Tibial nerve (tissue), 4 donors: ENCODE measurements around the gene KDM4B. TPM values are rescaled to one million over a fixed set of nuclear protein-coding genes. Genes with fewer than 3 reads are reported as not detected.

Experiments used
- DNase-seq, 2 donors: peaks; one replicate each; pipeline ENCODE4 v3.0.0-alpha.2; 2019; ENCODE audit warnings: low spot score in 2 of 2
- H3K27ac ChIP-seq, 4 donors: fragments of 200-600 bp; sonication (generic) in 3 of 4; one replicate each; pipeline ENCODE4 v1.5.1; 2017 to 2019; ENCODE audit warnings: mild to moderate bottlenecking in 1 of 4
- H3K27me3 ChIP-seq, 2 donors: fragments of 200-600 bp; sonication (generic) in 1 of 2; one replicate each; pipeline versions ENCODE4 v1.5.1 to v1.6.0; 2017 to 2019
- H3K36me3 ChIP-seq, 3 donors: fragments of 200-600 bp; sonication (generic); one replicate each; pipeline ENCODE4 v1.5.1; 2018 to 2019
- H3K4me1 ChIP-seq, 4 donors: fragments of 200-600 bp; sonication (generic) in 3 of 4; one replicate each; pipeline ENCODE4 v1.5.1; 2017 to 2019
- H3K4me3 ChIP-seq, 4 donors: fragments of 200-600 bp; sonication (generic) in 3 of 4; one replicate each; pipeline ENCODE4 v1.5.1; 2017 to 2019; ENCODE audit warnings: mild to moderate bottlenecking in 1 of 4, moderate library complexity in 1 of 4
- H3K9me3 ChIP-seq, 4 donors: fragments of 200-600 bp; sonication (generic) in 3 of 4; one replicate each; pipeline ENCODE4 v1.5.1; 2017 to 2019
- EP300 ChIP-seq, 2 donors: sonication (generic); formaldehyde crosslinking; IDR thresholded peaks; one replicate each; pipeline ENCODE4 v1.6.1; 2017; ENCODE audit warnings: antibody characterized with exemption in 2 of 2, mild to moderate bottlenecking in 1 of 2
- POLR2A ChIP-seq, 2 donors: fragments of 450-650 bp; IDR thresholded peaks; one replicate each; pipeline ENCODE4 v1.6.1; 2017; ENCODE audit warnings: antibody characterized with exemption in 2 of 2, mild to moderate bottlenecking in 2 of 2, moderate library complexity in 2 of 2
- WGBS, 2 donors: methylation state at CpG; one replicate each; pipeline ENCODE4 v1.1.5; 2018; 5-methylcytosine and 5-hydroxymethylcytosine counted together
- total RNA-seq, 4 donors: library from RNA; depleted of rRNA; stranded (reverse); fragments of >200 nt; gene quantifications; one replicate each; pipeline ENCODE4 v1.1.0, GENCODE V29; 2016
- TF ChIP-seq, protein P1 (sequence below), 5 experiments: fragments of 200-600 bp in 3 of 5; fragments of 450-650 bp in 2 of 5; sonication (generic) in 3 of 5; IDR thresholded peaks; one replicate each; pipeline ENCODE4 v1.5.1; 2016 to 2019; ENCODE audit warnings: antibody characterized with exemption in 5 of 5, mild to moderate bottlenecking in 3 of 5, moderate library complexity in 2 of 5

KDM4B gene
- total RNA-seq, 4 donors from 2014 or later, result 37.8 to 72.4 (median 57.2) TPM

GRCh38 chr19:5114727-5115126, 145.8 kb downstream of the KDM4B start:
- H3K9me3 ChIP-seq, result peaks cover 0 to 4% (median 0%) of the 10 kb centered on the region in 4 donors
- TF ChIP-seq, protein P1, sequence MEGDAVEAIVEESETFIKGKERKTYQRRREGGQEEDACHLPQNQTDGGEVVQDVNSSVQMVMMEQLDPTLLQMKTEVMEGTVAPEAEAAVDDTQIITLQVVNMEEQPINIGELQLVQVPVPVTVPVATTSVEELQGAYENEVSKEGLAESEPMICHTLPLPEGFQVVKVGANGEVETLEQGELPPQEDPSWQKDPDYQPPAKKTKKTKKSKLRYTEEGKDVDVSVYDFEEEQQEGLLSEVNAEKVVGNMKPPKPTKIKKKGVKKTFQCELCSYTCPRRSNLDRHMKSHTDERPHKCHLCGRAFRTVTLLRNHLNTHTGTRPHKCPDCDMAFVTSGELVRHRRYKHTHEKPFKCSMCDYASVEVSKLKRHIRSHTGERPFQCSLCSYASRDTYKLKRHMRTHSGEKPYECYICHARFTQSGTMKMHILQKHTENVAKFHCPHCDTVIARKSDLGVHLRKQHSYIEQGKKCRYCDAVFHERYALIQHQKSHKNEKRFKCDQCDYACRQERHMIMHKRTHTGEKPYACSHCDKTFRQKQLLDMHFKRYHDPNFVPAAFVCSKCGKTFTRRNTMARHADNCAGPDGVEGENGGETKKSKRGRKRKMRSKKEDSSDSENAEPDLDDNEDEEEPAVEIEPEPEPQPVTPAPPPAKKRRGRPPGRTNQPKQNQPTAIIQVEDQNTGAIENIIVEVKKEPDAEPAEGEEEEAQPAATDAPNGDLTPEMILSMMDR (IDR thresholded peaks at IDR 0.05), result no peak
- TF ChIP-seq POLR2A (IDR thresholded peaks at IDR 0.05), result no peak
- TF ChIP-seq EP300 (IDR thresholded peaks at IDR 0.05), result no peak
- WGBS, 2 donors, result 81 to 86% methylated on average over 9 to 11 of the region's 11 CpGs
- no peaks in the 10 kb centered on the region for H3K27me3 ChIP-seq
- H3K4me3 ChIP-seq, result no peak overlapping the region
- DNase-seq, result no peak
- no peak overlapping the region for H3K27ac ChIP-seq
- H3K4me1 ChIP-seq, result peaks cover 0 to 14% (median 3%) of the 10 kb centered on the region in 4 donors
- peaks cover 0 to 96% (median 0%) of the 10 kb centered on the region in 3 donors for H3K36me3 ChIP-seq

DNA sequence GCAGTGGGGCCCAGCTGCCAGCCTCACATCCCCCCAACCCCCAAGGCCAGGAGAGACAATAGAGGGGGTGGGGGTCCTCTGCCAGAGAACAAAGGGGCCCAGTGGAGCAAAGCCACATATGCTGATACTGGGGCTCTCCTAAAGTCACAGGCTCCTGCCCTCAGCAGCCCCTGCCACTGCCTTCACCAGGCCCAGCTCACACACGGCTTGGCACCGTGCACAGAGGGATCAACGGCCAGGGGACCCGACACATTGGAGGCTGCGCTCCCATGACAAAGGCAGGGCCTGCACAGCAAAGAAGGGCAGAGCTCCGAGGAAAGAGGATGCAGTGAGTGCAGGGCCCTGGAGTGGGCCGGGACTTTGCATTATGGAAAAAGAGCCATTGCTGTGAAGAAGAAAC, 146.4 kb downstream of the KDM4B start:
- no peak for DNase-seq
- 67 to 70% methylated on average over 7 of the region's 7 CpGs for WGBS, 2 donors
- Histone ChIP-seq H3K36me3 (peaks cover 0 to 96% (median 0%) of the 10 kb centered on the region in 3 donors), H3K27me3 (no peaks in the 10 kb centered on the region), H3K27ac (no peak overlapping the region), H3K9me3 (peaks cover 0 to 4% (median 0%) of the 10 kb centered on the region in 4 donors), H3K4me3 (no peak overlapping the region), H3K4me1 (peaks cover 0 to 14% (median 3%) of the 10 kb centered on the region in 4 donors)
- TF ChIP-seq EP300 (IDR thresholded peaks at IDR 0.05), result no peak

DNA sequence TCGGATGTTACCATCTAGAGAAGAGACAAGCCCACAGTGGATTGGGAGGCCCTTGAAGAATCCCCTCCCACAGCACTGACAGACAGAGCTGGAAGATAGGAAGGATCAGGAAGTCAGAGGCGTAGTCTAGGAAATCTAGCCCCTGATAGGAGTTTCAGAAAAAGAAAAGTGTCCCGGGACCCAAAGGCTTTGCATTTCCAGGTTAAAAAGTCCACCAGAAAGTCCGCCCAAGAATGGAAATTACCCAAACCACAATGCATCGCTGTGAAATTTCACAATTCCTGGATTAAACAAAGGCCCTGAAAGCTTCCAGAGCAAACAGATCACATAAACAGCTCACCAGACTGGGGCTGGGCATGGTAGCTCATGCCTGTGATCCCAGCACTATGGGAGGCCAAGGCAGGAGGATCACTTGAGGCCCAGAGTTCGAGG, 146.9 kb downstream of the KDM4B start:
- H3K4me3 ChIP-seq, result no peak overlapping the region
- TF ChIP-seq, protein P1 (IDR thresholded peaks at IDR 0.05), result no peak
- TF ChIP-seq POLR2A (IDR thresholded peaks at IDR 0.05) (no peak), EP300 (IDR thresholded peaks at IDR 0.05) (no peak)
- H3K9me3 ChIP-seq, result peaks cover 0 to 4% (median 0%) of the 10 kb centered on the region in 4 donors
- peaks cover 0 to 14% (median 3%) of the 10 kb centered on the region in 4 donors for H3K4me1 ChIP-seq
- peaks cover 0 to 96% (median 0%) of the 10 kb centered on the region in 3 donors for H3K36me3 ChIP-seq
- H3K27ac ChIP-seq, result no peak overlapping the region
- WGBS, 2 donors, result 69 to 72% methylated on average over 6 of the region's 6 CpGs
- H3K27me3 ChIP-seq, result no peaks in the 10 kb centered on the region
- no peak for DNase-seq

- Histone ChIP-seq H3K27ac (no peak overlapping the region), H3K27me3 (no peaks in the 10 kb centered on the region), H3K36me3 (peaks cover 0 to 96% (median 0%) of the 10 kb centered on the region in 3 donors), H3K4me3 (no peak overlapping the region), H3K4me1 (peaks cover 0 to 14% (median 3%) of the 10 kb centered on the region in 4 donors), H3K9me3 (peaks cover 0 to 4% (median 0%) of the 10 kb centered on the region in 4 donors)
- TF ChIP-seq EP300 (IDR thresholded peaks at IDR 0.05), result no peak
- no peak for TF ChIP-seq POLR2A (IDR thresholded peaks at IDR 0.05)
- TF ChIP-seq, protein P1 (IDR thresholded peaks at IDR 0.05), result no peak
- no peak for DNase-seq
- 97 to 100% methylated on average over 2 of the region's 2 CpGs for WGBS, 2 donors
Measured at GRCh38 chr19:5116292-5116691, 147.4 kb downstream of the KDM4B start.

- no peak overlapping the region for H3K27ac ChIP-seq
- peaks cover 0 to 4% (median 0%) of the 10 kb centered on the region in 4 donors for H3K9me3 ChIP-seq
- no peak for DNase-seq
- H3K27me3 ChIP-seq, result no peaks in the 10 kb centered on the region
- 82 to 89% methylated on average over 12 of the region's 12 CpGs for WGBS, 2 donors
- TF ChIP-seq EP300 (IDR thresholded peaks at IDR 0.05) (no peak), POLR2A (IDR thresholded peaks at IDR 0.05) (no peak)
- no peak overlapping the region for H3K4me3 ChIP-seq
- H3K4me1 ChIP-seq, result peaks cover 0 to 10% (median 3%) of the 10 kb centered on the region in 4 donors
- peaks cover 0 to 96% (median 0%) of the 10 kb centered on the region in 3 donors for H3K36me3 ChIP-seq
Measured at GRCh38 chr19:5117421-5117820, 148.5 kb downstream of the KDM4B start.

DNA sequence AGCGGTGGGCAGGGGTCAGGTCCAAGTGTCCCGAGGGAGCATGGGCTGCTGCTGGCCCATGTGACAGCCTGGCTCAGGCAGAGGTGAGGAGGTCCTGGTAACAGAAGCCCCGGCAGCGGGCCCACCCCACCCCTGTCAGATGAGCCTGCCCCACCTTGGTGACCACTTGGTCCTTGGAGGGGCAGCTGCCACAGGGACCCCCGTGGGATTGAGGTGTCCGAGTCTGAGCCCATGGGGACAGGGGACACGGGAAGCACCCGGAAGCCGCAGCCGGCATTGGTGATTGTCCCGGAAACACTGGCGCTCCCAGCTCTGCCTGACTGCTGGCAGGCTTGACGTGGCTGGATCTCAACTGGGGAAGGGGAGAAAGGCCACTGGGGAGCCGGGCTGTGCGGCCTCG, 149.1 kb downstream of the KDM4B start:
- no peaks in the 10 kb centered on the region for H3K27me3 ChIP-seq
- H3K4me1 ChIP-seq, result peaks cover 0 to 4% (median under 1%) of the 10 kb centered on the region in 4 donors
- H3K9me3 ChIP-seq, result peaks cover 0 to 4% (median 0%) of the 10 kb centered on the region in 4 donors
- no peak for TF ChIP-seq EP300 (IDR thresholded peaks at IDR 0.05)
- no peak for TF ChIP-seq POLR2A (IDR thresholded peaks at IDR 0.05)
- TF ChIP-seq, protein P1 (IDR thresholded peaks at IDR 0.05), result no peak
- no peak overlapping the region for H3K27ac ChIP-seq
- WGBS, 2 donors, result 80 to 86% methylated on average over 14 to 16 of the region's 16 CpGs
- H3K4me3 ChIP-seq, result no peak overlapping the region
- peaks cover 0 to 96% (median 0%) of the 10 kb centered on the region in 3 donors for H3K36me3 ChIP-seq
- no peak for DNase-seq
